Measurements from ENCODE around the gene HSD17B2.

HSD17B2 gene

DNA sequence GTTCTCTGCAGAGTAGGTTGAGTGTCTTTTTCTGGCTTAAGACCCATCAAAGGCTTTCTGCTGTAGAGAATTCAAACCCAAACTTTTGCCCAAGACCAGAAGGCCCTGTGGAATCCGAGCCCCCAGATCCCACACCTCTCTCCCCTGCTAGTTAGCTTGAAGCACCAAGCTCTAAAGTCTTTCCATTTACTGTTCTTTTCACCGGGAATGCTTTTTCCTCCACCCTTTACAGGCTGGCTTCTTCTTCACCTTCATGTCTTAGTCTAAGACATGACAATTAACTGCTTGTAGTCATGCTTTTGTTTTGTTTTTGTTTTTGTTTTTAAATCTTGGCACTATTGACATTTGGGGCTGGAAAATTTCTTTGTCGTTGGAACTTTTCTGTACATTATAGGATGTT, 15.5 kb downstream of the HSD17B2 start:
- no peak for DNase-seq (ENCODE audit: low read depth)

DNA sequence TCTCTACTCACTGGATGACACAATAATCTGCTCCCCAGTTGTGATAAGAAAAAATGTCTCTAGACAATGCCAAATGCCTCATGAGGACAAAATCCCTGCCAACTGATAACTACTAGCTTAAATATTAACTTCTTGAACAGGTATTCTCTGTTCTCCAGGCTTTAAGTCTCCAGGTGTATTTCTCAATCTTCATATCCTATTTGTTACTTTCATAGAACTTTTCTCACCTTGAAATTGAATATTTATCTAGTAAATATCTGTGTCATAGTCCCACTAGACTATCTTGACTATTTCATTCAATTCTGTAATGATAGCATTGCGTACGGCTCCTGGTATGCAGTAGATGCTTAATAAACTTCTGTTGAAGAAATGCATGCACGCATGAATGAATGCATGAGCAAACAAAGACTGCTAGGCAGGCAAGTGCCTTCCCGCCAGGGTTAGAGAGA, 15.9 kb downstream of the HSD17B2 start:
- DNase-seq (ENCODE audit: low read depth) = no peak

DNA sequence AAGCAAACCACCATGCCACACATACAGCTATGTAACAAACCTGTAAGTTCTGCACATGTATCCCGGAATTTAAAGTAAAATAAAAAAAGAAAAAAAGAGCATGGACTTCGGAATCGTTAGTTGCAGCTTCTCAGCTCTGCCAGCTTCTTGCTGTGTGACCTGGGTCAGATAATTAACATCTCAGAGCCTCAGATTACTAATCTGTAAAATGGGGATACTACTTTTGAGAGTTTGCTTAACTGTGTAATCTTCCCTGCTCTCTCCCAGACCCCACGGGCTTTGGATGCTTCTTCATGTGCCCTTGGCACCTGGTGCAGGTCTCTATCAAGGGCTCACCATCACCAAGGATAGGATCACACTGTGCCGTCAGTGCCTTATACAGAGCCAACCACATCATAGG, 16.6 kb downstream of the HSD17B2 start:
- DNase-seq (ENCODE audit: low read depth) = no peak

DNA sequence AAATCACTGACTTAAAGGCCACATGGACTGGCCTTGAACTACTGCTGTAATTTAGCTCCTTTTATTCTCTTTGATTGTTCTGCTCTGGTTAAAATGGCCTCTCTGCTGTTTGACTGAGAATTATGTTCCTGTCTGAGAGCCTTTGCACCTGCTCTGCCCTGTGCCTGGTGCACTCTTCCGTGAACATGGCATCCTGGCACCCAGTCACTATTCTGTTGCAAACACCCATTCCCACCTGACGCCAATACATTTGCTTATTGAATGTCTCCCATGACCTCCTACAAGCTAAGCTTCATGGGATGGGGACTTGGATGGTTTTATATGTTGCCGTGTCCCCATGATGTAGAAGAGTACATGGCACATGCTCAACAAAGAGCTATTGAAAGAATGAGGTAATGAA, 20.1 kb downstream of the HSD17B2 start:
- no peak for DNase-seq (ENCODE audit: low read depth)

DNA sequence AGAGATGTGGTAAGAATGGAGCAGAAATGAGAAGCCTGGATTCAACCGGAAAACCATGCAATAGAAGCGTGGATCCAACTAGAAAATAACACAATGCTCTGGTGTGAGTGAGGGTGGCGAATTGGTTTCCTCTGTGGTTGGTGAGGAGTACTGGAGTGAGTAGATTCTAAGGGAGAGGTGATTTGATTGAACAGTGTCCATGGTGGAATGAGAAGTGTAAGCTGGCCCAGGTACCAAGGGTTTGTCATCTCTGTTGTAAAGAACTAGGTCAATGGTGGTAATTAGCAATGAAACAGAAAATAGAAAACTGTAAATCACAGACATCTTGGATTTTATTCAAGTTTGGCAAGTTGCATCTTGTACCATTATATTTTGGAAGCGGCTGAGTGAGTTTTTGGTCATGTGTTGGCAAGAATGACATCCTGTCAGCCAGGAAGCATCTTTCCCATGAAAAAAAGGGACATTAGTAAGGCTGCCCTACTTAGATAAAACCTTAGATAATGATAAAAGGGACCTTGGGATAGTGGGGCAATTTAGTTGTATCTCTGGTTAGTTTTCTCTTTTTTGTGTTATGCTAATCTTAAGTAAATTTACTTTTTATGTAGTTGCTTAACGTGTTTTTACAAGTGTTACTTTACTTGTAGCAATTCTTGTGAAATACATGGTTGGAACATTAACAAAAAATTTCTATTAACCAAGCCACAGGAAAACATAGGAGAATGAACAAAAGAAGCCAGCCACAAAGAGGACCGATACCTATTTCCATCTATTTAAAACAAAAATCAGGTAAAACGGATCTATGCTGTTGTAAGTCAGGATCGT, 20.9 kb downstream of the HSD17B2 start:
- DNase-seq (ENCODE audit: low read depth) = no peak

DNA sequence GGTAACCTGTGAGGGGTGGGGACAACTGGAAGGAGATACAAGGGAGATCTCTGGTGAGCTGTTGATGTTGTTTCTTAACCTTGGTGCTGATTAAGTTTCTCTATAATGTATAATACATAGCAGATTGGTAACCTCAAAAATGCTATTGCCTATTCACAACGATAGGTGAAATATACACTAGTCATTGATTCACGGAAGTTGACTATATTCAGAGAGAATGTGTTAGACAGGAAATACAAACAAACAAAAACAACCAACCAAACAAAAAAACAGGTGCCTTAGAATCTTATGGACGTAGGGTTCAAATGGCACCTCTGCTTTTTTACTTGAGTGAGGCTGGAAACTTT, 21.5 kb downstream of the HSD17B2 start:
- no peak for DNase-seq (ENCODE audit: low read depth)

DNA sequence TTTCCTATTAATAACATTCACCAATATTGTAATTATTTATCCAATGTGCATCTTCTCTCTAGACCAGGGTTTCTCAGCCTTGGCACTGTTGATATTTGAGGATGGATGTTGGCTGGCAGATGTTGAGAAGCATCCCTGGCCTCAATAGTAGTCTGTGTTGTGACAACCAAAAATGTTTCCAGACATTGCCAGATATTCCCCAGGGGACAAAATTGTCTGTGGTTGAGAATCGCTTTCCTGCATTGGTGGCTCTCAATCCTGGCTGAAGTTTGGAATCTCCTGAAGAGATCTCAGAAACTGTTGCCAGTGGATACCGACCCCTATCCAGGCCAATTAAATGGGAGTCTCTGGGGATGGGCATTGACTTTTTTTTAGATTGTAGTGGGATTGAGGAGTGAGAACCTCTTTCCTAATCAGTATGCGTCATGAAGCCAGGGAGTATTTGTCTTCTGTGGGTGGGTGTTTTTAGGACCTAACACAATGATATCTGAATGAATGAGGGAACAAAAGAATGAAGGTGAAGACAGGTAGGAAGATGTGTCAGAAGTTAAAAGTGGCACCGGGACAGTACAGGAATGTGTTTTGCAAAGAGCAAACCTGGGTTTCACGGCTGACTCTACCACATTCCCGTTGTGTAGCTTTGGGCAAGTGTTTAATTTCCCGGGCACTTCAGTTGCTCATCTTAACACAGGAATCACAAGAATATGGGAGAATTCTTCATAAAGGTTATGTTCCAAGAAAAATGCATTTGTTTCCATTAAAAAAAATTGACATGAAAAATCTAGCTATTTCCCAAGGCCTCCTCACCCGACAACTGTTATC, 24.3 kb downstream of the HSD17B2 start:
- no peak for DNase-seq (ENCODE audit: low read depth)

DNA sequence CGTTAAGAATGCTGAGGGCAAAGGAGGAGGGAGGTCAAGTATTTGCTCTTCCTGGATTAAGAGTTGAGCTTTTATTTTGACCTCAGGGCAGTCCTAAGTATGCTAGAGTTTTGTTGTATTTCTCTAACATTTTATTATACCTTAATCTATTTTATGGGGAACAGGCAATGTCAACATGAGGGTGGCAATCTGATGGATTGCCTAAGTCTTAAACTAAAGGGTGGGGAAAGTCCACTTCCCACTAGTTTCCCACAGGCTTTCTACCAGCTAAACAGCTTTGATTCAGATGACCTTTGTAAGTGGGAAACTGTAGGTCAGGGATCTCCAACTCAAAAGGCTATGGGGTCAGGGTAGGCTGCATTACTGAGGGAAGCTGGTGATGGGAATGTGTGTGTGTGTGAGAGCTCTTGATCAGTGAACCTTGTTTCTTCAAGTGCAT, 24.9 kb downstream of the HSD17B2 start:
- DNase-seq (ENCODE audit: low read depth) = no peak

DNA sequence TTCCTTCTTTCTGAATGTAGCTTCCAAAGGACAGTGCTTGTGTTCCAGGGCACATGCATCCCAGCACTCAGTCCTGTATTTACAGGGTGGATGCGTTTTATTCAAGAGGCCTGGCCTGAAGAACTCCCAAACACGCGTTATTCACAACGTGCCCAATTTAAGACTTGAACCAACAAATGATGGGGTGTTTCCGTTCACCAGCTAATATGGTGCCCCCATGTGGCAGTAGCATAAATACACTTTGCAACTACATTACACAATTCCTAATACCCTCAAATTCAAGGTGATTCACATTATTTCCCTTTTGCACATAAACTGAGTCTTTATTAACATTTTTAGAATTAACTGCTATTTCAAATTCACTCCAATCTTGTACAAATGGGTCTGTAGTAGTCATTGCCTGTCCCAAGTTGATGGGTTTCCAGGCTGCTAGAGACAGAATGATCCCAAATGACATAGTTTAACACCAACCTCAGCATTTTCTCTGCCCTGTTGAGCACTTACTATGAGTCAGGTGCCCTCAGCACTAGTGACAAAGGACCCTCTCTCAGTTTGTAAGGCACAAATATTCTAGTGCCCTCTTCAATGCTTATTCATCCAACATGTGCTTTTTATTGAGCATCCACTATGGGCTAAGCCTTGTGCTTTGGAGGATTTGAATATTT, 26.9 kb downstream of the HSD17B2 start:
- DNase-seq (ENCODE audit: low read depth) = no peak

DNA sequence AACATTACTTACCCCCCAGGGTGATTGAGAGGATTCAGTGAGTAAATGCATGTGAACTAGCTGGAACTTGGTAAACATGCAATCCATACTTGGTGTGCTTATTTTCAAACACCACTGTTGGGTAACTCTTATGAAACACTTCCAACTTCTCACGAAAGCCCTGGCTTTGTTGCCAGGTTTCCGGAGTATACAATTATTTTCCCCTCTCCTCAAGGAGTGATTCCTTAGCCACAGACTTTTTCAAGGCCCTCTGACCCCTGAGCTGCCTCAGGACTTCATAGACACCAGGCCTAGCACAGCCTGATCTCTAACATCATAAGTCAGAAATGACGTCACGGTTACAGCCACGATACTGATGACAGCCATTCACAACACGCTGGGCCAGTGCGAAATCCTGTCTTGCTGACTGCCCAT, 27.6 kb downstream of the HSD17B2 start:
- no peak for DNase-seq (ENCODE audit: low read depth)

DNA sequence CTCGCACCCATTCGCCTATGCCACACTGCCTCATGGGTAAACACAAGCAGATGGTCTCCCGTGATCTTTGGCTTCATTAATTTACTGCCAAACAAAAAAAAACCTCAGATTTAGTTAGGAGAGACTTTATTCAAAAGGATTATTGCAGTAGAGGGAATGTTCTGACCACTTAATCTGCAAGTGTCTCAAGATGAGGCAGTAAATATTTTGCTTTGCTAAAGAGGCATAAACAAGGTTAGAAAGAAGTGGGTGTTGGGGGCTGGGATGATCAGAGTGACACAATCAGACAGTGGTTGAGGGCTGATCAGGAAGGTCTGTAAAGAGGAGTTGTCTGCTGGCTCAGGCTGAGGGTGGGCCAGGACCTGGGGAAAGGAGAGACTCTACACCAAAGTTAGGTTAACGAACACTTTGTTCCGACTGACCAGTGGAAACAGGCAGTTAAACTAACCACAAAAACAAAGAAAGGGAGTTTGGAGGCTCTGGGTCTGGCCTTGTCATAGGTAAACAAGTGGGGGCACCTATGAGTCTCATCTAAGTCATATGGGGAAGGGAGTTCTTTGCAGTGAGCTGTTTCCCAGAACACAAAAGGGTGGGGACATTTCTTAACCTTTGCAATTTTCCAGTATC, 28.5 kb downstream of the HSD17B2 start:
- DNase-seq (ENCODE audit: low read depth) = no peak

DNA sequence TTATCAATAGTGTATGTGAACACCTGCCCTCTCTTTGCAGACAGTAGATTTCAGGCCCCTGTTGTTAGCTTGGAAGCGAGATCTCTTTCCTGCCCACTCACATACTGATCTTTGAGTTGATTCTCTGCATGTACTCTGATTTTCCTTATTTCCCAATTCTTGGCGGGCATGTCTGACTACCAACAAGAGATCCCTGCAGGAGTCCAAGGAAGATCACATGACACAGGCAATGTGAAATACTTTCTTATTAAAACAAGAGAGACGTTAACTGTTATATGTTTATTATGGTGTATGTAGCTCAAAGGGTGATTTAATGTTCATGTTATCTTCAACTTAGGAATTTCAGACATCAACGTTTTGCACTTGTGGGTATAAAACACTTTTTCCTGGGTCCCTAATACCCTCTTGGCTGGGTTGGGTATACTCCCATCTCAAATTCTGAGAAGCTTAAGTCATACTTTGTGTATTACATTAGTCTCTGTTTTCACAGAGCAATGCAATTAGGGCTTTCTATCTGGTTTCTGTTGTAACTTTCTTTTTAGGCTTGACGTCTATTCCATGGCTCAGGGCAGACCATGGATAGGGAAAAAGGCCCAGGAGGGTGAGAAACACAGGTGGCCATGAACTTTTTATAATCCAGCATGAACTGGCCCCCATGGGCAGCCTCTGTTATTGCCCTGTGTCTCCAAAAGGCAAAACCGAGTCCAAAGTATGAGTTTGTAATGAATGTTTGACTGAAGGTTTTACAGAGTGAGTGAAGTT, 32.2 kb downstream of the HSD17B2 start:
- no peak for DNase-seq (ENCODE audit: low read depth)

DNA sequence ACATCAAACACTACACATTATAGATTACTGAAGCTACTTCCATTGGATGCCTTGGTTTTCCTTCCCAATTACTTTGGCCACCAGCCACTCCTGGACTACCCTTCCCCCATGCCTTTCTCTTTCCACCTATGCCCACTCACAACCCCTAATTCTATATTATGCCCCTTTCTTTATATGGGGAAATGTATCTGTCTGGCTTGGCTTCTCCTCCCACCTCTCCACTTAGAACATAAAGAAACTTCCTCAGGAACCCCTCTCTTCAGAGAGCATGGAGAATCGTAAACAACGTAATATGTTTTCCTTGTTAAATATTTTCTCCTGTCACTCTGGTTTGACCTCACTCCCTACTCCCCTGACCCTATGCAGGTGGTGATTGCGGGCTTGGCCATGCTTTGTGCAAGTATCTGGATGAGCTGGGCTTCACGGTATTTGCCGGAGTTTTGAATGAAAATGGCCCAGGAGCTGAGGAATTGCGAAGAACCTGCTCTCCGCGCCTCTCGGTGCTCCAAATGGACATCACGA, 32.8 kb downstream of the HSD17B2 start:
- no peak for DNase-seq (ENCODE audit: low read depth)

DNA sequence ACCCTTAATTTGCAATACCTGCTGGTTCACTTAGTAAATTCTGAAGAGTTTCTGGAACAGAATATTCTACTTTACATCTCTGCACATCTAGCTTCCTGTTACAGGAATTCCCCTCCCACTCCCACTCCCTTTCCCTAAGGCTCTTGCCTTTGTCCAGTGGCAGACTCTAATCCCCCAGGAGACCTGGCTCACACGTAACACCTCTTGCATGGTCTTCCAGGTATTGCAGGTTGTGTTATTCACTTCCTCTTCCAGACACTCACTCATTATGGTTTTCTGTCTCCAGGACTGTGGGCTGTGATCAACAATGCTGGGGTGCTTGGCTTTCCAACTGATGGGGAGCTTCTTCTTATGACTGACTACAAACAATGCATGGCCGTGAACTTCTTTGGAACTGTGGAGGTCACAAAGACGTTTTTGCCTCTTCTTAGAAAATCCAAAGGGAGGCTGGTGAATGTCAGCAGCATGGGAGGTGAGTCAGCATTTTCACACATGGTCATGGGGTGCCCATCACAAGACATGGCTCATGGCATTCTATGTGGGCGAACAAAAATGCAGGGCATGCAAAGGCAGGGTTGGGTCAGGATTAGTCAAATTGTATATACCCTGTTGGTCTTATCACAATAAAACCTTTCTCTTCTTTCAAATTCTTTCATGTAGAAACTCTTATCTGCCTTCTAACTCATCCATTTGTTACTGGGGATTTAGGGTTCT, 35.8 kb downstream of the HSD17B2 start:
- no peak for DNase-seq (ENCODE audit: low read depth)

DNA sequence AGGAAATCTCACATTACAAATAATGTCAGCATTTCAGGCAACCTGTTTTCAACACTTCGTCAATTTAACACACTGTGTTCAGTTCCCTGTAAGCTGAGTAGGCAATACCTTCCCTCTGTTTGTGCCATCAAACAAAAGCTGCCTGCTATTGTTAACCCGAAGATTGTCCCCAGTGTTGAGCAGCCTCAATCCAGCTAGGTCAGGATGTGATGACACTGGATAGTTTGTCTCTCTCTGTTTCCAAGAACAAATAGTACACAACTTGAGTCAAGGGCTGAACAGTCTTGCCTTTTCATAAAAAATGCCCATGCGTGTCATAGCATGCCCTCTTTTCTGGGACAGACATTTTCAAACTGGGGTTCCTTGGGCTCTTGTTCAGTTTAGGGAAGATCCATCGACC, 36.4 kb downstream of the HSD17B2 start:
- DNase-seq (ENCODE audit: low read depth) = no peak

DNA sequence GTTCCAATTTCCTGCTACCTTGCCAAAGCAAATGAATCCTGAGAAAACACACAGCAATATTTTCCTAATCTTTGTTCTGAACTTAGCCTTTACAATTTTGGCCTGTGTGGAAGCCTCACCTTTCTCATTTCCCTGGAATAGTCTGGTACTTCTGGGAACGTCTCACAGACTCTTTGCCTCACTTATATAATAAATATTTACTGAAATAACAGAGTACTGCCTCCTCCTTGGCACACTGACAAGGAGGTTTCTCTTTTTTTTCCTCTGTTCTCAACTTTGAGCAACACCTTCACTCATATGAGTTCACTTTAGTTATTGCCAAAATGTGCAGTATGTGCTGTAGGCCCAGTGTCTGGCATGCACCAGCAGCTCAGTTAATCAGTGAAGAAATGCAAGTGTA, 37.3 kb downstream of the HSD17B2 start:
- no peak for DNase-seq (ENCODE audit: low read depth)

DNA sequence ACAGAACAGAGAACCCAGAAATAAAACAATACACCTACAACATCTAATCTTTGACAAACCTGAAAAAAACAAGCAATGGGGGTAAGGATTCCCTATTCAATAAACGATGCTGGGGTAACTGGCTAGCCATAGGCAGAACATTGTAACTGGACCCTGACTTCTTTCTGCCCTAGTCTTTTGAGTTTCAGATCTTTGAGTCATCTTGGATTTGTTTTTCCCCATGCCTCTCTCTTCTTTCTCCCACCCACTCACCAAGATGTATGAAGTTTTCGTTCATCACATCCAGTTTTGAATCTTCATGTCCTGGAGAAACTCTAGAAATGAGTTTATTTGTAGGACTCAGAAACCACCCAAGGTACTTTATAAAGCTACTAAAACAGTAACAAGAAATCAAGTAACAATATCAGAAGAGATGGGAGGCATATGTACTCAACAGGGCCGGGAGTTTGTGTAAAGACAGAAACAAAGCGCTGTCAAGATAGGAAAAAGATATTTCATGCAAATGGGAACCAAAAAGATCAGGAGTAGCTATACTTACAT, 39.0 kb downstream of the HSD17B2 start:
- DNase-seq (ENCODE audit: low read depth) = no peak

DNA sequence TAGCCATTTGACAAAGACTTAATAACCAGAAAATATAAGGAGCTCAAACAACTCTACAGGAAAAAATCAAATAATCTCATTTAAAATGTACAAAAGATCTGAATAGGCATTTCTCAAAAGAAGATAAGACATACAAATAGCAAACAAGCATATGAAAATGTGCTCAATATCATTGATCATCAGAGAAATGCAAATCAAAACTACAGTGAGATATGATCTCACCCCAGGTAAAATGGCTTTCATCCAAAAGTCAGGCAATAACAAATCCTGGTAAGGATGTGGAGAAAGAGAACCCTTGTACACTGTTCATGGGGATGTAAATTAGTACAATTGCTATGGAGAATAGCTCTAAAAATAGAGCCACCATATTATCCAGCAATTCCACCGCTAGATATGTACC, 43.1 kb downstream of the HSD17B2 start:
- DNase-seq (ENCODE audit: low read depth) = no peak

DNA sequence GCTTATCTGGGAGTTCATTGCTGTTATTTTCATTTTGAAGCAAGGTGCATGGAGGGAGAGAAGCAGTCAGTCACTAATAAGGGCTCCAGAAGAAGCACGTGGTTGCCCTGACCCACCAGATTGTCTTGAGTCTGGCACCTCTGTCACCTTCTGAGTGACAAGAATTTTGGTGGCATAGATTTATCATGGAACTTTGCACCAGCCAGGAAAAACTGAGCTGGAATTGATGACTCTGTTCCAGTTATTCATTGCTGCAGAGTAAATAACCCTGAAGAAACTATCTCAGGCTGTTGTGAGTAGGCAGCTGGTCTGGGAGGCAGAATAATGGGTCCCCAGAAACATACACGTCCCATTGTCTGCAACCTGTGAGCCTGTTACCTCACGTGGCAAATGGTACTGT, 44.8 kb downstream of the HSD17B2 start:
- DNase-seq (ENCODE audit: low read depth) = no peak

DNA sequence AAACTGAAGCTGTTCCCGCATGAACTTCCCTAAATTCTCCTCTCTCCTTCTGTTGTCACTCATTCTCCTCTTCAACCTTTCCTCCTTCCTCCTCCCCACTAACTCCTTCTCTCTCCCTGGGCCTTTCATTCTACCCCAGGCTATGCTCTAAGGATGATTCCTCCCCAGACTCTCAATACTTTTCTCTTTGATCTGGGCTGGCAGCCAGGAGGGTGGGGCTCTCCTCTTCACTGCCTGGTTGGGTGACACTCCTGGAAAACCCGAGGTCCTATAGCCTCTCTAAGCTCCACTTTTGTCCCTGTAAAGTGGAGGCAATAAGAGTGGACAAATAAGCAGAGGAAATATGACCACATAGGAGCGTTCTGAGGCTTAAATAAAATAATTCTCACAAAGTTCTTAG, 46.2 kb downstream of the HSD17B2 start:
- DNase-seq (ENCODE audit: low read depth) = no peak

All from stimulated activated CD8-positive, alpha-beta memory T cell treated with anti-CD3 and anti-CD28 coated beads, Interleukin-4, amount 100 ng/mL, for 24 hours (primary cell).